ENCODE results near the gene SLC41A3.
"Not testable (repeated sequence)": the region's sequence is repeated elsewhere in the genome, so short reads cannot be mapped to it uniquely, and the experiment has no call there.

Gene SLC41A3

GRCh38 chr3:126105691-126106187 is 21.8 kb upstream of the SLC41A3 start:
- DNase-seq = no peak

GRCh38 chr3:126104742-126105605 is 21.1 kb upstream of the SLC41A3 start:
- no peak for DNase-seq

- no peak for DNase-seq
These were observed 20.2 kb upstream of the SLC41A3 start for GRCh38 chr3:126104028-126104635.

GRCh38 chr3:126103121-126104027 is 19.4 kb upstream of the SLC41A3 start:
- no peak for DNase-seq

GRCh38 chr3:126102530-126102951 is 18.6 kb upstream of the SLC41A3 start:
- no peak for DNase-seq

- DNase-seq = no peak
These were observed 18.1 kb upstream of the SLC41A3 start for GRCh38 chr3:126102011-126102410.

- DNase-seq = no peak
These were observed 17.6 kb upstream of the SLC41A3 start for GRCh38 chr3:126101521-126101982.

GRCh38 chr3:126100634-126101301 is 16.8 kb upstream of the SLC41A3 start:
- DNase-seq = no peak

- no peak for DNase-seq
These were observed 16.3 kb upstream of the SLC41A3 start for GRCh38 chr3:126100269-126100633.

GRCh38 chr3:126098391-126098858 is 14.5 kb upstream of the SLC41A3 start:
- DNase-seq = no peak

GRCh38 chr3:126097801-126098200 is 13.9 kb upstream of the SLC41A3 start:
- no peak for DNase-seq

- not testable (repeated sequence) for DNase-seq
These were observed 12.3 kb upstream of the SLC41A3 start for GRCh38 chr3:126096274-126096673.

- not testable (repeated sequence) for DNase-seq
These were observed 8.2 kb upstream of the SLC41A3 start for GRCh38 chr3:126092128-126092527.

- no peak for DNase-seq
These were observed 3.7 kb upstream of the SLC41A3 start for GRCh38 chr3:126087552-126088175.

- no peak for DNase-seq
These were observed 1.9 kb upstream of the SLC41A3 start for GRCh38 chr3:126085841-126086240.

- DNase-seq = no peak
These were observed 1.4 kb upstream of the SLC41A3 start for GRCh38 chr3:126085276-126085675.

- no peak for DNase-seq
These were observed 850 bp upstream of the SLC41A3 start for GRCh38 chr3:126084768-126085180.

- DNase-seq = peak; percentile 63
These were observed 412 bp downstream of the SLC41A3 start for GRCh38 chr3:126083511-126083912.

GRCh38 chr3:126083138-126083445 is 832 bp downstream of the SLC41A3 start:
- DNase-seq = no peak

GRCh38 chr3:126082362-126083137 is 1.4 kb downstream of the SLC41A3 start:
- DNase-seq = no peak
